ENCODE results near the gene PEX11B.
"Not testable (repeated sequence)": the region's sequence is repeated elsewhere in the genome, so short reads cannot be mapped to it uniquely, and the experiment has no call there.

PEX11B gene

DNA sequence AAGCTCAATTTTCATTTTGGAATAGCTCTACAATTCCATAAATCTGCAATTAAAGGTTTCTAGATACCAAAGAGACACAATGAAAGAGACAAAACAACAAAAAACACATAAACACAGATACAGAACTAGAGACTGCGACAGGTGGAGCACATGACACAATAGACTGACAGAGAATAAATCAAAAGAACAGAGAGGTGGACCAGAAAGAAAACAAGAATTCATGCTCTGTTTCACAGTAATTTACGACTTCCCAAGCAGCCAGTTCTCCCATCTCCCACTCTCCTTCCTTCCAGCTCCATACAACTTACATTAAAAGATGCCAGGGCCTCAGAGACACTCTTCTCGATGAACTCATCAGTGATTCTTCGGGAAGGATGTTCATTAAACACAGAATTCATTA, 23.9 kb upstream of the PEX11B start:
- POLR2A ChIA-PET: interaction anchor here (2.3 kb wide), 1 partner anchor 15 kb away, joined by 7 read pairs; the partner anchor contains the start of gene LIX1L
- CTCF ChIA-PET: interaction anchor here (1.0 to 1.8 kb wide), 5 partner anchors 8 to 15 kb away, joined by 3 to 4 read pairs (median 3); partner anchors contain the start of genes LIX1L and RBM8A
- 100% methylated on average over 1 of the region's 4 CpGs for WGBS (ENCODE audit: insufficient coverage)

GRCh38 chr1:145937436-145937835, 18.9 kb upstream of the PEX11B start:
- peaks cover 11 to 33% (median 21%) of the 10 kb centered on the region in 4 experiments for H3K36me3 ChIP-seq (ENCODE audit: control insufficient read depth in 4 of 4, insufficient read depth in 4 of 4, low read length in 3 of 4)
- H3K9me3 ChIP-seq (ENCODE audit: control extremely low read depth in 1 of 5, control insufficient read depth in 4 of 5, insufficient read depth in 2 of 5, low read depth in 1 of 5, low read length in 4 of 5): no peaks in the 10 kb centered on the region
- H3K4me1 ChIP-seq (ENCODE audit: control extremely low read depth in 1 of 4, control insufficient read depth in 4 of 4, insufficient read depth in 4 of 4, low read length in 3 of 4): peaks cover under 1 to 7% (median 3%) of the 10 kb centered on the region in 4 experiments
- ChIA-PET CTCF (interaction anchor here (1.0 kb wide), 2 partner anchors 10 to 20 kb away, joined by 3 to 4 read pairs; partner anchors contain the start of genes LIX1L and RBM8A), POLR2A (no interaction called here)
- no CpG with 5 or more reads among the region's 1 CpG for WGBS (ENCODE audit: insufficient coverage)
- H3K4me3 ChIP-seq (ENCODE audit: control insufficient read depth in 1 of 7, extremely low read depth in 1 of 7, insufficient read depth in 4 of 7, low read depth in 2 of 7, low read length in 6 of 7): no peak overlapping the region
- no peak overlapping the region for H3K27ac ChIP-seq (ENCODE audit: insufficient read depth in 1 of 2, low read depth in 1 of 2, low read length in 2 of 2, poor library complexity in 1 of 2, severe bottlenecking in 2 of 2)
- no peaks in the 10 kb centered on the region for H3K27me3 ChIP-seq (replicated peaks in 2 of 5; ENCODE audit: control insufficient read depth in 4 of 5, insufficient read depth in 5 of 5, low read length in 4 of 5)
- no peak for DNase-seq

More for the DNA sequence above, 23.9 kb upstream of the PEX11B start:
- Histone ChIP-seq H3K36me3 (ENCODE audit: control insufficient read depth in 4 of 4, insufficient read depth in 4 of 4, low read length in 3 of 4) (peaks cover 16 to 28% (median 20%) of the 10 kb centered on the region in 4 experiments), H3K4me1 (ENCODE audit: control extremely low read depth in 1 of 4, control insufficient read depth in 4 of 4, insufficient read depth in 4 of 4, low read length in 3 of 4) (no peaks in the 10 kb centered on the region), H3K9me3 (ENCODE audit: control extremely low read depth in 1 of 5, control insufficient read depth in 4 of 5, insufficient read depth in 2 of 5, low read depth in 1 of 5, low read length in 4 of 5) (no peaks in the 10 kb centered on the region), H3K27me3 (replicated peaks in 2 of 5; ENCODE audit: control insufficient read depth in 4 of 5, insufficient read depth in 5 of 5, low read length in 4 of 5) (no peaks in the 10 kb centered on the region), H3K4me3 (ENCODE audit: control insufficient read depth in 1 of 7, extremely low read depth in 1 of 7, insufficient read depth in 4 of 7, low read depth in 2 of 7, low read length in 6 of 7) (no peak overlapping the region), H3K27ac (ENCODE audit: insufficient read depth in 1 of 2, low read depth in 1 of 2, low read length in 2 of 2, poor library complexity in 1 of 2, severe bottlenecking in 2 of 2) (no peak overlapping the region)
- no peak for DNase-seq

DNA sequence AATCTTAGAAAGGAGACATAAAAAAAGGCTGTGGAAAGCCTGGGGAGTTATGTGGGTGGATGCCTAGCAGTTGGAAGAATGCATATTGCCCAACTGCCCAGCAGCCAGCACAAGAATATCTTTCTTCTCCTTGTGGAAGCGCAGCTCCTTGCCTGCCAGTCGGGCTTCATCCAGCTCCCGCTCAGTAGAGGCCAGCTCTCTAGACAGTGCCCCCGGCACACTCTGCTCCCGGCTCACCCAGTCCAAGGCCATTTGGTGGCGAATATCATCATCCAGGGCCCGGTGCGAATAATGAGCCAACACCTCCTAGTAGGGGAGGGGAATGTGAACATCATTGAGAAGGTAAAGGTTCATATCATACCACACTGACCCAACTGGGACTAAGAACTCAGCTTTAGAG, 17.7 kb upstream of the PEX11B start:
- no peaks in the 10 kb centered on the region for H3K27me3 ChIP-seq (replicated peaks in 2 of 5; ENCODE audit: control insufficient read depth in 4 of 5, insufficient read depth in 5 of 5, low read length in 4 of 5)
- ChIA-PET CTCF (interaction anchor here (0.9 to 1.1 kb wide), 4 partner anchors 9 to 25 kb away, joined by 3 to 4 read pairs (median 3); partner anchors contain the start of gene RBM8A), POLR2A (no interaction called here)
- H3K36me3 ChIP-seq (ENCODE audit: control insufficient read depth in 4 of 4, insufficient read depth in 4 of 4, low read length in 3 of 4): peaks cover 11 to 26% (median 16%) of the 10 kb centered on the region in 4 experiments
- H3K27ac ChIP-seq (ENCODE audit: insufficient read depth in 1 of 2, low read depth in 1 of 2, low read length in 2 of 2, poor library complexity in 1 of 2, severe bottlenecking in 2 of 2): no peak overlapping the region
- H3K9me3 ChIP-seq (ENCODE audit: control extremely low read depth in 1 of 5, control insufficient read depth in 4 of 5, insufficient read depth in 2 of 5, low read depth in 1 of 5, low read length in 4 of 5): no peaks in the 10 kb centered on the region
- WGBS (ENCODE audit: insufficient coverage): 100% methylated on average over 5 of the region's 8 CpGs
- no peak for DNase-seq
- H3K4me1 ChIP-seq (ENCODE audit: control extremely low read depth in 1 of 4, control insufficient read depth in 4 of 4, insufficient read depth in 4 of 4, low read length in 3 of 4): peaks cover 3 to 8% (median 5%) of the 10 kb centered on the region in 4 experiments
- H3K4me3 ChIP-seq (ENCODE audit: control insufficient read depth in 1 of 7, extremely low read depth in 1 of 7, insufficient read depth in 4 of 7, low read depth in 2 of 7, low read length in 6 of 7): no peak overlapping the region

DNA sequence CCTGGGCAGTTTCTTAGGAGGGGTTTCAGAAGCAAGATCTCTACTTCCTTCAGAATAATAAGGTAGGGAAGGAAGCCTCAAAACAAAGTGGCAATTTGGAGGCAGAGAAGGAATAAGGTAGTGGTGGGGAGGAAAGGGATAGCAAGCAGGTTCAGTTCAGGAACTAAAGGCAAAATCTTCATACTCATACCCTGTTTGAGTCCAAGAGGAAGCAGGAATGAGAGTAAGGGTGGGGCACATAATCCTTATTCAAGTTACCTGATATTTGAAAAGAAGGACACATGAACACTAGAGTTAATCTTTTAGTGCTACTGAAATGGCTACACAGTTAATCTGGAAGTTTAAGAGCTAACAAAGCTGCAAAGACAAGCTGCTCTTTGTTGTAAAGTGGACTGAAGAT, 17.2 kb upstream of the PEX11B start:
- Histone ChIP-seq H3K4me3 (ENCODE audit: control insufficient read depth in 1 of 7, extremely low read depth in 1 of 7, insufficient read depth in 4 of 7, low read depth in 2 of 7, low read length in 6 of 7) (no peak overlapping the region), H3K9me3 (ENCODE audit: control extremely low read depth in 1 of 5, control insufficient read depth in 4 of 5, insufficient read depth in 2 of 5, low read depth in 1 of 5, low read length in 4 of 5) (no peaks in the 10 kb centered on the region), H3K27me3 (replicated peaks in 2 of 5; ENCODE audit: control insufficient read depth in 4 of 5, insufficient read depth in 5 of 5, low read length in 4 of 5) (no peaks in the 10 kb centered on the region), H3K27ac (ENCODE audit: insufficient read depth in 1 of 2, low read depth in 1 of 2, low read length in 2 of 2, poor library complexity in 1 of 2, severe bottlenecking in 2 of 2) (no peak overlapping the region), H3K4me1 (ENCODE audit: control extremely low read depth in 1 of 4, control insufficient read depth in 4 of 4, insufficient read depth in 4 of 4, low read length in 3 of 4) (peaks cover 3 to 8% (median 5%) of the 10 kb centered on the region in 4 experiments), H3K36me3 (ENCODE audit: control insufficient read depth in 4 of 4, insufficient read depth in 4 of 4, low read length in 3 of 4) (peaks cover 11 to 26% (median 16%) of the 10 kb centered on the region in 4 experiments)
- ChIA-PET CTCF (interaction anchor here (0.9 to 1.0 kb wide), 2 partner anchors 16 to 24 kb away, joined by 3 read pairs; no protein-coding TSS in a partner anchor), POLR2A (no interaction called here)
- DNase-seq: no peak

DNA sequence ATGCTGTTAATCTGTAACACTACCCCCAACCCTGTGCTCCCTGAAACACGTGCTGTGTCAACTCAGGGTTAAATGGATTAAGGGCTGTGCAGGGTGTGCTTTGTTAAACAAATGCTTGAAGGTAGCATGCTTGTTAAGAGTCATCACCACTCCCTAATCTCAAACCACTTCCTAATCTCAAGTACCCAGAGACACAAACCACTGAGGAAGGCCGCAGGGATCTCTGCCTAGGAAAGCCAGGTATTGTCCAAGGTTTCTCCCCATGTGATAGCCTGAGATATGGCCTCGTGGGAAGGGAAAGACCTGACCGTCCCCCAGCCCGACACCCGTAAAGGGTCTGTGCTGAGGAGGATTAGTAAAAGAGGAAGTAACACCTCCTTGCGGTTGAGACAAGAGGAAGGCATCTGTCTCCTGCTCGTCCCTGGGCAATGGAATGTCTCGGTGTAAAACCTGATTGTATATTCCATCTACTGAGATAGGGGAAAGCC, 14.0 kb upstream of the PEX11B start:
- H3K9me3 ChIP-seq (ENCODE audit: control extremely low read depth in 1 of 5, control insufficient read depth in 4 of 5, insufficient read depth in 2 of 5, low read depth in 1 of 5, low read length in 4 of 5); H3K27ac ChIP-seq (ENCODE audit: insufficient read depth in 1 of 2, low read depth in 1 of 2, low read length in 2 of 2, poor library complexity in 1 of 2, severe bottlenecking in 2 of 2); H3K4me3 ChIP-seq (ENCODE audit: control insufficient read depth in 1 of 7, extremely low read depth in 1 of 7, insufficient read depth in 4 of 7, low read depth in 2 of 7, low read length in 6 of 7); POLR2A ChIA-PET; H3K27me3 ChIP-seq (replicated peaks in 2 of 5; ENCODE audit: control insufficient read depth in 4 of 5, insufficient read depth in 5 of 5, low read length in 4 of 5): not testable (repeated sequence)
- peak; percentile 56 to 89 (median 77) for DNase-seq
- CTCF ChIA-PET: interaction anchor here (0.7 kb wide), 1 partner anchor 72 kb away, joined by 3 read pairs; no protein-coding TSS in a partner anchor
- Histone ChIP-seq H3K36me3 (ENCODE audit: control insufficient read depth in 4 of 4, insufficient read depth in 4 of 4, low read length in 3 of 4) (peaks cover 9 to 23% (median 14%) of the 10 kb centered on the region in 4 experiments), H3K4me1 (ENCODE audit: control extremely low read depth in 1 of 4, control insufficient read depth in 4 of 4, insufficient read depth in 4 of 4, low read length in 3 of 4) (peaks cover 3 to 15% (median 12%) of the 10 kb centered on the region in 4 experiments)
- 0% methylated on average over 4 of the region's 9 CpGs for WGBS (ENCODE audit: insufficient coverage)

GRCh38 chr1:145927916-145928643, 9.6 kb upstream of the PEX11B start:
- no peaks in the 10 kb centered on the region for H3K9me3 ChIP-seq (ENCODE audit: control extremely low read depth in 1 of 5, control insufficient read depth in 4 of 5, insufficient read depth in 2 of 5, low read depth in 1 of 5, low read length in 4 of 5)
- H3K27ac ChIP-seq (ENCODE audit: insufficient read depth in 1 of 2, low read depth in 1 of 2, low read length in 2 of 2, poor library complexity in 1 of 2, severe bottlenecking in 2 of 2): peak overlapping the region; percentile 96 to 97
- WGBS (ENCODE audit: insufficient coverage): 88% methylated on average over 9 of the region's 20 CpGs
- CTCF ChIA-PET: interaction anchor here (1.1 to 2.2 kb wide), 15 partner anchors 9 to 107 kb away, joined by 3 to 10 read pairs (median 4); partner anchors contain the start of genes ANKRD34A, HJV, PEX11B and POLR3GL
- no peaks in the 10 kb centered on the region for H3K27me3 ChIP-seq (replicated peaks in 2 of 5; ENCODE audit: control insufficient read depth in 4 of 5, insufficient read depth in 5 of 5, low read length in 4 of 5)
- DNase-seq: no peak
- peaks cover 4 to 19% (median 10%) of the 10 kb centered on the region in 4 experiments for H3K36me3 ChIP-seq (ENCODE audit: control insufficient read depth in 4 of 4, insufficient read depth in 4 of 4, low read length in 3 of 4)
- H3K4me1 ChIP-seq (ENCODE audit: control extremely low read depth in 1 of 4, control insufficient read depth in 4 of 4, insufficient read depth in 4 of 4, low read length in 3 of 4): peaks cover 6 to 24% (median 21%) of the 10 kb centered on the region in 4 experiments
- POLR2A ChIA-PET: interaction anchor here (0.9 to 2.2 kb wide), 6 partner anchors 9 to 36 kb away, joined by 3 to 15 read pairs (median 6); partner anchors contain the start of genes ANKRD34A, LIX1L, PEX11B and POLR3GL
- H3K4me3 ChIP-seq (ENCODE audit: control insufficient read depth in 1 of 7, extremely low read depth in 1 of 7, insufficient read depth in 4 of 7, low read depth in 2 of 7, low read length in 6 of 7): peak overlapping the region; percentile 14 to 92 (median 87)

Data from common myeloid progenitor, CD34-positive (primary cell).